Eye (tissue), 1 donor: ENCODE data around the gene KLHDC4.

Experiments
- DNase-seq: peaks from one replicate; pipeline ENCODE4 v3.0.0-alpha.2; 2015

The KLHDC4 gene

DNA sequence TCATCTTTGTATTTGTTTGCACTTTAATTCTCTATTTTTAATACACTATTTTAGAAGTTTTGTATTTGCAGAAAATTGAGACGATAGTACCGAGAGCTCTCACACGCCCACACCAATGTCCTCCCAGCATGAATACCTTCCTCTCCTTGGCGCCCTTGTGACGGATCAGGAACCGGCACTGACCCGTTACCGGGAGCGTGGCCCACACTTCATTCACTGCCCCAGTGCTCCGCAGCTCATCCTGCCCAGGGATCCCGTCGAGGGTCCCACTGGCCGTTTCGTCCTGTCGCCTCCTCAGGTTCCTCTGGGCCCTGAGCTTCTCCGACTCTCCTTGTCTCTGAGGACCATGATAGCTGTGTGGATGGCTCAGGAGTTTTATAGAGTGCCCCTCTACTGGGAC, 50.6 kb downstream of the KLHDC4 start:
- DNase-seq, result no peak

DNA sequence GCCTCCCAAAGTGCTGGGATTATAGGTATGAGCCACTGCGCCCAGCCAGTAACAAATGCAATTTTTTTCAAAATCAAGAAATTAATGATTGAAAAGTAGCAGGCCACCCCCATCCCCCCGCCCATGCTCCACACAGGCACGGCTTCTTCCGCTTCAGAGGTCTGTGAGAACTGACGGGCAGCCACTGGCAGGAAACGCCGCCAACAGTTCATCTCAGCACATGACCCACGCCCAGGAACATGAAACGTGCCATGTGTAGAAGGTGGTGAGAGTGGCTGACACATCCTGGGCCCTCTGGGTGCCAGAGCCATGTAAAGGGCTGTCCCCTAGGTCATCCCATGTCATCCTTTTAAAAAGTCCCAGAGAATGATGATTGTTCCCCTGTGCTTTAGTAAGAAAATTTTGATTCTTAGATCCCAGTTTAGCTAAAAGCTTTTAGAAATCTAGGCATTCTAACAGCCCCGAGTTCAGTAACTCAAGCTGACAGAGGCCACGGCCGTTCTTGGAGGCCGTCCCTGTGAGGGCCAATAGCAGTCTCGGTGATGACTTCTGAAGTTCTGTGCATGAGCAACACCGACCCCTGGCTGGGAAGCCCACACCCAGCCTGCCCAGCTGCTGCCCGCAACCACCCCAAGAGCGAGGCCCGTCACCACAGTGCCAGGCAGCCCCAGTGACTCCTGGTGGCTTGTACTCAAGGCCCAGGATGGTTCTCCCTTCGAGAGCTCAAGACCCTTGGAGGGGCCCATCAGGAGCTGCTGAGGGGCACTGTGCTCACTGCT, 52.1 kb downstream of the KLHDC4 start:
- no peak for DNase-seq

DNA sequence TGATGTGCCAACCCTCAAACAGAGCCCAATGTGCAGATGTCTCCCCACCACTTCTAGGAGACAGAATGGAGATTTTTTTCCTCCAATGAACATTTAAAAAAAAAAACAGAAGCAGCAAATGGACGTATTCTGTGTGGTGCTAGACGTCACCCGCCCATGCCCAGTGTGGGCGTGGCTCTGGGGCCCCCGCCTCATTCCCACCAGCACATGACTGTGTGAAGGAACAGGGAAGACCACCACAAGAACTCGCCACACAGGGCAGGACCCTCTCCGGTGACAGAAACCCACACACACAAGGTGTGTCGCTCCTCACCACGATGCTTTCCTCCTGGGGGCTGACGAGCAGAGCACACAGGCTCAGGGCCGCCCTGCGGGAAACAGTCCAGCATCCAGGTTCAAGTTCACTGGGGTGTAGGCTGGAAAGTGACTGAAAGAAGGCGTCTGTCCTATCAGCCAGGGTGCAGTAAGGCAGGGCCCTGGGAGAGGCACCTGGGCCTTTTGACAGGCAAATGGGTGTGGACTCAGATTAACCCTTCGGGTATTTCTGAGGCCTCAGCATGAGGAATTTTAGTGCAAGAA, 53.5 kb downstream of the KLHDC4 start:
- no peak for DNase-seq

DNA sequence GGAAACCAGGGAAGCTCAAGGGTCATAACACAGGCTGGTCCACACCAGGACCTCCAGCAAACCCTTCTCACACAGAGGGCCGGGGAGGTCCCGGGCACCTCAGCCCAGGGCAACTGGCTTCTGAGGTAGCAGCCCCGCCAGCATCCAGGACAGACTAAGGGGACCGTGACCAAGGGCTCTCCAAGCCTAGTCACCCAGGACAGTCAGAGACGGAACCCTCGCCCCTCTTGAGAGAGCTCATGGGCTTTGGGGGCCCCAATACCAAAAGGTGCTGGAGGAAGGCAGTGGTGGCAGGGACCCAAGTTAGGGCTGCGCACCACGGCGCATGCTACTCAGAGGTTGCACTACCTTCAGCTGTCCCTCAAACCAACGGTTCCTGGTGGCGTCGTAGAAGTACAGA, 54.9 kb downstream of the KLHDC4 start:
- DNase-seq, result no peak

DNA sequence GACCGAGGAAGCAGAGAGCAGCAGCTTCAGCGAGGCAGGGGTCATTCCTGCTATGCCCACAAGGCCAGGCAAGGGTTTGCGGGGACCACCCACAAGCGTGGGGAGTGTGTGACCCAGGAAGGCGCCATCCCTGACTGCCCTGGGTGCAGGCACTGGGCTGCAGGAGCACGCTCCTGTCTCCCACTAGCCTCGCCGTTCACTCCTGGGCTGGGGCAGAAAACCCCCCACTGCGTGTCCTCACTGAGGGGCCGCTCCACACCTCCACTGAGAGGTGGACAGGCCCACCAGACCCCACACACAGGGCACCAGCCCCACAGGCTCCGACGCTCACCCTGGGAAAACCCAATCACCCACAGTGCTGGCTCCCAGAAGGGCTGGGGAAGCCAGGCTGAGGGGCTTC, 56.1 kb downstream of the KLHDC4 start:
- DNase-seq, result no peak

DNA sequence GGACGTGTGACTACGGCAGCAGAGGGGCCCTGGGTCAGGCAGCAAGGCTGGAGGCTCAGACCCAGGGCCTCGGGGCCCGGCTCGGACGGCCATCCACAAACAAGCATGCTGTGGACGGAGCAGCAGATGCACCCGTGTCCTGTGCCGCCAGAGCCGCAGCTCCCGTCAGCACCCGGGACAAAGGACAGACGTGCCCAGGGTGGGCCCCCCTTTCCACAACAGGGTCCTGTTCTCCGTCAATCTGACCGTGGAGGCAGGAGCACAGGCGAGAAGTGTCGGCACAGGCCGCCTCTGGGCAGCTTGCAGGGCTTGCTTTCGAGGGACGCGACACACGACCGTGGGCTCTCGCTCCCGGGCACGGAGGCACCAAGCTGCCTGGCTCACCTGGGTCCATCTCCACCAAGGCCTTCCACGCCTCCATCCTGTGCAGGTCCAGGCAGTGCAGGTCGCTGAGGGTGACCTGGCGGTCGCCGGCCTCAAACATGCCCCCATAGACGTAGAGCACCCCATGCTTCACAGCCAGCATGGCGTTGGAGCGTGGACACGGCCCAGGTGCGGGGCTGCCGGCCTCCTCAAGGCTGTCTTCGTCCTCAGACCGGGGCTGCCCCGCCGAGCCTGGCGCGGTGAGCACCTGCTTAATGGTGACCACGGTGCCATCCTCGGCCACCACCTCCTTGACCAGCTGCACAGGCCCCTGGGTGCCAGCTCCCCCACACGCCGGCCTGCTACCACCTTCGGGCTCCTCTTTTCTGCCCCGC, 56.7 kb downstream of the KLHDC4 start:
- no peak for DNase-seq

DNA sequence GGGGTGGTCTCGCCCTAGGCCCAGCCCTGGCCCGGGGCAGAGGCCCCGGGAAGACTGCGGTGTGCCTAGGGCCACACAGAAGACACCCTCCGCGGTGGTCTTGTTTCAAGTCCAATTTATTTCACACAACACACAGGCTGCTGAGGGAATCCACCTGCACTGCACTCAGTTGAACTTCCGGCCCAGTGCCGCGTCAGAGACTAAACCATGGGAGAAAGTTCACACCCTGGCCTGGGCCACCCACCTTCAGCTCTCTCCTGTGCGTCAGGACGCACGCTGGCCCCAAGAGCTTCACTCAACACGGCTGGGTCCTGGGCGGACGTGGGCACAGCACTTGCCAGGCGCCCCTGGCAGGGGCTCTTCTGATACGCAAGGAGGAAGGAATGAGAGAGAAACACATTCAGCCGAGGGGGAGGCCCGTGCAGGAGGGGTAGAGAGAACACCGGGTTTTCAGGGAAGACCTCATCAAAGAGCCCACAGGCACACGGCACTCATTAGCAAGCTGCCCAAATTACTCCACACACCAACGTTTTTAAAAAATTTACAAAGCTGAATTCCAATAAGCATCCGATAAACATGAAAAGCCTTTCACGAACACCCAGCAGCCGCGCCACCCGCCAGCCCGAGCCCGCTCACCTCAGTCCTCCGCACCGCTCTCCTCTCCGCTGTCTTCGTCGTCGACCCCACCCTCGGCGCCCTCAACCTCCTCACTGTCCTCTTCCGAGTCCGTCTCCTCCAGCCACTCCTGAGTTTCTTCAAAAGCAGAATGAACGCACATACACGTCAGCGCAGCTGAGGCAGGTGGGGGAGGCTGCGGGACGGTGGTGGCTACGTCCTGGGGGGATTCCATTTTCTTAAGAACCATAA, 57.8 kb downstream of the KLHDC4 start:
- DNase-seq, result no peak

DNA sequence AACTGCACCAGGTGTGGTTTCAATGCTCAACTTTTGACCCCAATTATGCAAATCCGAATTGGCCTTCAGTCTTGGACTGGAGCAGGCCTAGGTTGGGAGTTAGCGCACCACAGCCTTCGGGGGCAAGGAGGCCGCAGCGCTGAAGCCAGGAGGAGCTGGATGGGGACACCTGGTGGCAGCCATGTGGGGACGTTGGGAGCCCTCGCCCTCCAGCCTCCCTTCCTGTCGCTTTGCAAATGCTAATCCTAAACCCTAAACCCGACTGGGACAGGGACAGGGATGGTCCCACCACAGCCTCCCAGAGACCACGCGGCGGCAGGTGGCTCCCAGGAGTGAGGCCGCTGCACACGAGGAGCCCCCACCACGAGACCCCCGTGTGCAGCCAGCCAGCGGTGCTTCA, 58.7 kb downstream of the KLHDC4 start:
- no peak for DNase-seq

DNA sequence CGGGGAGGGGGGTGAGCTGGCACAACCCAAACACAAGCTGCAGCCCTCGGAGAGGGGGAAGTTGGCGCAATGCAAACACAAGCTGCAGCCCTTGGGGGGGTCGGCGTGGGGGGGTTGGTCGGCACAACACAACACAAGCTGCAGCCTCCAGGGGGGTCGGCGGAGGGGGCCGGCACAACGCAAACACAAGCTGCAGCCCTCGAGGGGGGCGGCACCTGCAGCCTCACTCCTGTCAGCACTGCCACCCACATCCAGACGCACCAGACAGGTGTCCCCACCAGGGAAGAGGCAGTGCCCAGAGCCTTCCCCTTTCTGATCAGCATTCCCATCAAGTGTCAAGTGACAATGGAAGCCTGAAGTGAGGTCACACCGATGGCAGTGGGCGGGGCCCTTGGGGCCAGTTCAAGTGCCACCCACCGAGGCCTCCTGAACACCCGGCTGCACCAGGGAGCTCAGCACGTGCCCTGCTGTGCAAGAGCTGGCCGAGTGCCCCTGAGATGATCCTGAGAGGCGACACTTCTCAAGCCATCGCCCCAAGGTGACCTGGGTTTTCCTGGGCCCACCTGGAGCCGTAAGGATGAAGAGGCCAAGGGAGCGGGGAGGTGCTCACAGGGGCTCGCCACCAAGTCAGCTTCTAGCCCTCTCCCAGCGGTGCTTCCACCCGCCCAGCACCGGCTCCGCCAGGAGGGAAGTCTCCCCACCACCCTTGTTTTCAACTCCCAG, 59.3 kb downstream of the KLHDC4 start:
- no peak for DNase-seq

DNA sequence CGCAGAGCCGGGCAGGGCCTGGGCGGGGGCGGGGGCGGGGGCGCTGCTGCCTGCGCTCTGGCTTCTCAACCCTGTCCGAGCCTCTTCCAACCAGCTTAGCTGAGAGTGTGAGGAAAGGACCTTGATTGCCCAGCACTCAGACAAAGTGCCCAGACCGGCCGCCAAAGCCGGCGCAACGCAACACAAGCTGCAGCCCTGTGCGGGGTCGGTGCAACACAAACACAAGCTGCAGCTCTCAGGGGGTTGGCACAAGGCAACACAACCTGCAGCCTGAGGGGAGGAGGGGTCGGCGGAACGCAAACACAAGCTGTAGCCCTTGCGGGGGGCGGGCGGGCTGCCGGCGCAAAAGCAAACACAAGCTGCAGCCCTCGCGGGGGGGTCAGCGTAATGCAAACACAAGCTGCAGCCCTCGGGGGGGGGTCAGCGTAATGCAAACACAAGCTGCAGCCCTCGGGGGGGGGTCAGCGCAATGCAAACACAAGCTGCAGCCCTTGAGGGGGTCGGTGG, 60.0 kb downstream of the KLHDC4 start:
- peak; percentile 66 for DNase-seq

DNA sequence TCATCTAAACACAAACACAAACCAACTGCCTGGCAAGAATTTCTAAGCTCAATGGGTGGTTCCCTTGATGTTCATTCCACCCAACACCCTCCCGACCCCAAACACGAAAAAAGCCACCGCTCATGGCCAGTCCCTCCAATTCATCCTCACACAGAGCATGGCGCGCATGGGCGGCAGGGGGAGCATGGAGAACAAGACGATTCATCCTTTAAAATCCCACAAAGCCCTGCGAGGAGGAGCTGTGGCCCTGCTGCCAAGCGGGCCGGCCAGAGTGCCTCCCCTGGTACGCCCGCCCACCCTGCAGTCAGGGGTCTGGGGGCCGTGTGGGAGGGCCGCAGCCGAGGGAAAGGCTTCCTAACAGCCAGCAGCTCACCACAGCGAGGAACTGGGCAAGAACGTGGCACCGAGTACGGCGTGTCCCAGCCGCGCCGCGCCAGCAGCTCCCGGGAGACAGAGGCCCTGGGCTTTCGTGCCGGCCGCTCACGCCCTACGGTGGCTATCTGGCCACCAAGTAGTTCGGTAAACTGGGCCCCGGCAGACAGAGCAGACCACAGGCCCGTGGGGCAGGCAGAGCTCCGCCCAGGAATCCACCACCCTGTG, 60.9 kb downstream of the KLHDC4 start:
- DNase-seq, result no peak

DNA sequence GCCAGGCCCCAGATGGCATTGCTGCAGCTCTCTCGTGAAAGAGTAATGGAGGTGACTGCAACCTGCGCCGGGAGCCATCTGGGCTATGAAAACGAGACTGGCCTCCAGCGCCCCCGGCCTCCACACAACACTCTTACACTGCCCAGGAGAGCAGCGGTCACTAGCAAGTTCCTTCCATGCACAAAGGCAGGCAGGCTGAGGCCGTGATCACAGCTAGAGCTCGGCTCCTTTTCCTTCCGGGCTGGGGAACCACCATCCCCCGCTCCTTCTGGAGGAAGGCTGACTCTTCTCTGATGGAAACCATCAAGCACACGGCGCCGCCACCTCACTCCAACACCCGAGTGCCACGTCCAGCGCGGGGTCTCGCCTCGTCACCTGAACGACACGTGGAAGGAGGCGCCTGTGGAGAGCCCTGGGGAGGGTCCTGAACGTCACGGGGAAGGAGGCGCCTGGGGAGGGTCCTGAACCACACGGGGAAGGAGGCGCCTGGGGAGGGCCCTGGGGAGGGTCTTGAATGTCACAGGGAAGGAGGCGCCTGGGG, 61.9 kb downstream of the KLHDC4 start:
- no peak for DNase-seq

DNA sequence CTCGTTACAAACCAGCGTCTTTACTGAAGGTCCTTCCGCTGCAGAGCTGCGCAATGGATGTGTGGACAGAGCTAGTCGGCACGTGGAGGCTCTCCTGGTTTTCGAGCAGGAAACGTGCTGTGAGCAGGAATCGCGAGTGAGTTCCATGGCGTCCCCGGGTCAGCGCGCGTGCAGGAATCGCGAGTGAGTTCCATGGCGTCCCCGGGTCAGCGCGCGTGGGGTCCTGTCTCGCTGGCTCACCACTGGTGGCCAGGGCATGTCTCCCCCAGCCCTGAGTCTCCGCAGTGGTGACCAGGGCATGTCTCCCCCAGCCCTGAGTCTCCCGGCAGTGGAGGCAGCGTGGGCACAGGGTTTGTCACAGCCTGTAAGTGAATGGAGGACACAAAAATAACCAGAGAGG, 62.7 kb downstream of the KLHDC4 start:
- no peak for DNase-seq

DNA sequence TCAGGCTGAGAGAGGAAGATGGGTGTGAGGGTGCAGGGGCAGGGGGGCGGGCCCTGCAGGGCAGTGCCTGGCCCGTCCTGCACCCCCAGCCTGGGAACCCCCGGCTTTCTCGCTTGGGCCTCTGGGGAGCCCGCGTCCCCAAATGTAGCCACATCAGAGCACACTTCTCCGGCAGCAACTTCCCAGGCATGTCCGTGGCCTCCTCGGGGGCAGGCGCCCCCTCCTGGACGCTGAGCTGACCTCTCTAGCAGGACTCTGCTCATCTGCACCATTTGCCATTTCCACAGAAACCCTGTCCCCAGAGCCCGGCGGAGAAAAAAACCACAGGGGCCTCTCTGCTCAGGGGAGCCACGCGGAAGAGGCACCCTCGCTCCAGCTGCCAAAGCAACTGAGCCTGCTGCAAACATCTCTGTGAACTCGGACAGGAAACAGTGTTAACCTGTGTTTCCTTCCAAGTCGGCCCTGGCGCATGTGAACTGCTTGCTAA, 63.4 kb downstream of the KLHDC4 start:
- no peak for DNase-seq

DNA sequence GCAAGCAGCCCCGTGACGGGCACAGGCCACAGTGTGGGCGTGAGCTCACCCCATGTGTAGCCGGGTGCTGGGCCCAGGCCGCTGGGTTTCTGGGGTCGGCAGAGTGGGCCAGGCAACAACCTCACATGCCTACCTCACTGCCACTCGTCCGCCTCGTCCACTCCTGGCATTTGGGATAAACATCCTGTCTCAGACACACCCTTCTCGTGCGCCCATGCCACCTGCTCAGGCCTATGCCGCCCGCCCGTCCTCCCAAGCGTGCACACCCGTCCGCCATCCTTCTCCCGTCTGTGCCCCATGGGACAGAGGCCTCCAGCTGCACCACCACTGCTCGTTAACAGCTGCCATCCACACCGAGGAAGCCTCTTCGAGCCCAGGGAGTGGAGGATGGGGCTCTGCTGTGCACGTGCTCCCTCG, 64.3 kb downstream of the KLHDC4 start:
- no peak for DNase-seq

DNA sequence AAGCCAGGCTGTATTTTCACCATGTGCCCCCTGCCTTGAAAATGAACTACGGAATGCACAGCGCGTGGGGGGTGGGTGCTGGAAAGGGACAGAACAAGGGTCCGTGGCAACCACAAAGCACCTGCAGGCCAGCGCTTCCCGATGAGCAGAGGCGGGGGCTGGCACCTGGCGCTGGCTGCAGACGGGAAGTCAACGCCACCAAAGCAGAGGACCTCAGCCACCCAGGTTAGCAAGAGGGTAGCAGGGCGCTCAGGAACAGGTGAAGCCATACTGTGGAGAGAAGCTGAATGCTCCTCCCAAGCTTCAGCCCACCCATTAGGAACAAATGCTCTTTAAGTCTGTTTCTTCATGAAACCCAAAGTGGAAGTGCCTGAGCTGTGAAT, 64.7 kb downstream of the KLHDC4 start:
- no peak for DNase-seq

DNA sequence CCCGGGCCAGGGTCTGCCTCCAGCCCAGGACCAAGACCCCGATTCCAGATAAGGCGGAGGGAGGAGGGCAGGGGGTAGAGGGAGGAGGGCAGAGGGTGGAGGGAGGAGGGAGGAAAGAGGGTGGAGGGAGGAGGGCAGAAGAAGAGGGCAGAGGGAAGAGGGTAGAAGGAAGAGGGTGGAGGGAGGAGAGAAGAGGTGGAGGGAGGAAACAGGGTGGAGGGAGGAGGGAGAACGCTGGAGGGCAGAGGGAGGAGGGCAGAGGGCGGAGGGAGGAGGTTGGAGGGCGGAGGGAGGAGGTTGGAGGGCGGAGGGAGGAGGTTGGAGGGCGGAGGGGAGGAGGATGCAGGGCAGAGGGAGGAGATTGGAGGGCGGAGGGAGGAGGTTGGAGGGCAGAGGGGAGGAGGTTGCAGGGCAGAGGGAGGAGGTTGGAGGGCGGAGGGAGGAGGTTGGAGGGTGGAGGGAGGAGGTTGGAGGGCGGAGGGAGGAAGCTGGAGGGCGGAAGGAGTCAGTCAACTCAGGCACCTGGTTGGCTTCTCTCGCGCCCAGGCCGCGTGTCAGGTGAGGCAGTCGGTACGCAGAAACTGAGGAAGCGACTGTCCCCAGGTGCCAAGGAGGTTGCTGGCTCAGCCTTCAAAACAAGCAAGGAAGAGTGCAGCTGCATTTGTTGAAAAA, 65.2 kb downstream of the KLHDC4 start:
- DNase-seq, result no peak

DNA sequence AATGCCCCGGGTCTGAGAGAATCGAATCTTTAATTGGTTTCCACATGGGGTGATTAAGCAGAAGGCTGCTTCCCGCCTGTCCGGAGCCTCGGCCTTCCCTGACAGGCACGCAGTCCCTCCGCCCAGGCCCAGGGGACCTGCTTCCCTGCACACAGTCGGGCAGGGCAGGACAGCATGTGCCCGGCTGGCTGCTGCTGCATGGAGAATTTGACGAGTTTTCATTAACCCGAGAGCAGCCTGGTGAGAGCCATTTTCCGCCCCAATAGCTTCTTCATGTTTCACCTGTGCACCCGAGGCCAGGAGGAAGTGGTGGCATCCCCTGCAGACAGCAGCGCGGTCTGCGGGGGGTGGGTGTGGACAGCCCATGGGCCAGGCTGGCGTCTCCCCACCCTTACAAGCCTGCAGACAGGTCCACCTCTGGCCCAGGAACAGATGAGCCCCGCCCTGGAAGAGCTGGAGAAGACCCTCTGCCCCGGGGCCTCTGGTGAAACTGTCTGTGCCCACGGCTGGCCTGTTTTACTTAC, 67.0 kb downstream of the KLHDC4 start:
- no peak for DNase-seq

DNA sequence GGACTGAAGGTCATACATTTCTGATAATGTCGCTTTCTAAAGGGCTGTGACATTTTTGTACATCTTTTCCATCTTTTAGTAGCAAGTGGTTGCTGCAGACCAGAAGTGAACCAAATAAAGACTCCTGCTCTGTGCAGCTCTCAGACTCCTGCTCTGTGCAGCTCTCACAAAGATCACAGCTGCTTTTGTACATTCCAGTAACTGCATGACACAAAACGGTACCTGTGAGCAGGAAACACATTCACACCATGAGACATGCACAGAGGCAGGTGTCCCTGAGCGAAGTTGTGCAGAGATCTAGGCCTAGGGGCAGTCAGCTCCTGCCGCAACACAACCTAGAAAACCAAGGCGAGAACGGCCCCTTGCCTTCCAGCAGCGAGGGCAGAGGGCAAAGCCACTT, 67.5 kb downstream of the KLHDC4 start:
- no peak for DNase-seq

DNA sequence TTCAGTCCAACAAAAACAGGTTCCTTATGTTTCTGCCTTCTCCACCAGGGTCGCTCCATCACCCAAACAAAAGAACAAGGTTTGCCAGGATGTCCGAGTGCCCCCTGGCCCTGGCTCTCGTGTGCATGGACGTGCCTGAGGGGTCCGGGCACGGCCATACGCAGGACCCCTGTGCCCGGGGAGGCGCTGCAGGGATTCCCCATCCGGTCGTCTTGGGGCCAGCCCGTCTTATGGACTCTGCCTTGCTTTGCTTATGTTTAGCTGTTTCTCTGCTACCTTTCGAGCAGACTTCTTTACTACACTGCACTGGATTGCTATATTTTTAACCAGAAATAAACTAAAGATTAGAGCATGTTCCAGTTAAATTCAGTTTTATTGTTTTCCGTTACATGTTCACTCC, 68.0 kb downstream of the KLHDC4 start:
- no peak for DNase-seq

DNA sequence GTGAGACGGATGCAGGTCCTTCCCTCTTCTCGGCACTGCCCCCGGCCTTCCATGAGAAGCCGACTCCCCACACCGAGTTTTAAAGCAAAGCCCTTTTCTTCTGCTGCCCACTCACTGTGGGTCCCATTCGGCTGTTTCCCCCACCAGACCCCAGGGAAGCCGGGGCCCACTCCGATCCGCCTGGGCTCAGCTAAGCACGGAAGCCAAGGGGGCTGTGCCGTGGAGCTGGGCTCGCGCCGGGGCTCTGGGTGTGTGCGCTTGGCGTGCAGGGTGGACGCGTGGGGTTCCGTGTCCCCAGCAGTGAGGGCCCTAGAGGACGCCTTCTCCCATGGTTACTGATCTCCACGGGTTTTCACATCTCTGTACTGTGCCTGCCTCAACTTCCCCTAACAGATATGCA, 68.5 kb downstream of the KLHDC4 start:
- no peak for DNase-seq
